ENCODE data around the gene EIF3I.
A peak's percentile ranks its signal among the peaks of the same experiment; 100 is the strongest.

Gene EIF3I

DNA sequence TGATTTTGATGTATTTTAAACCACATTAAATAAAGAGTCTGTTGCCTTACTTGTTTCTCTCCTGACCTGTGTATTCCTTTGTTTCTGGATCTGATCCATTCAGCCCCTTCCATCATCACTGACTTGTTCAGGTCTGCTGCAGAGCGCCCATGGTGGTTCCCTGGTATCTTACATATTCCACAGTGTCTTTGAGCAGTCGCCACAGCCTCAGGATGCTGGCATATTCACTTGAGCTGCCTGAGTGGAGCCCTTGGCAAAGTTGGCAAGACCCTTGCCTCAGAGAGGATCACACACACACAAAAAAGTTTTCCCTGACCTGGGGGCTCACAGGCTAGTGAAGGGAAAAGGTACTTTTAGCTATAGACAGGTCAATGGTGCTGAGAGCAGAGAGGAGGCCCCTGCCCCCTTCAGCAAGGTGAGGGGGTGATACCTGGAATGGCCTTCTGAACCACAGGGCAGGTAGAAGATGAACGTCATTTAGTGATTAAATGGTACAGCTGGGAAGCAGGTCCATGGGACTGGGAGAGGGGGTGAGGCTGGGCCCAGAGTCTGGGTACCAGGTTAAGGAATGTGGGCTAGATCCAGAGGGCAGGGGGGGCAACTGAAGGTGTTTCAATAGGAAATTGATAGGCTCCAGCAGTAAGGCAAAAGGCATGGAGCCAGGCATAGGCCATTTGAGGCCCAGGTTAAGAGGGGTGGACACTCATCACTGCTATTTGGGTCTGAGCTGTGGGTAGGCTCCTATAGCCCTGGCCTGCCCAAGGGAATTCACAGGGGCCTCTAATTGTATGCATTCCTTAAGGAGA is 23.8 kb upstream of the EIF3I start:
- no peak for FAIRE-seq

DNA sequence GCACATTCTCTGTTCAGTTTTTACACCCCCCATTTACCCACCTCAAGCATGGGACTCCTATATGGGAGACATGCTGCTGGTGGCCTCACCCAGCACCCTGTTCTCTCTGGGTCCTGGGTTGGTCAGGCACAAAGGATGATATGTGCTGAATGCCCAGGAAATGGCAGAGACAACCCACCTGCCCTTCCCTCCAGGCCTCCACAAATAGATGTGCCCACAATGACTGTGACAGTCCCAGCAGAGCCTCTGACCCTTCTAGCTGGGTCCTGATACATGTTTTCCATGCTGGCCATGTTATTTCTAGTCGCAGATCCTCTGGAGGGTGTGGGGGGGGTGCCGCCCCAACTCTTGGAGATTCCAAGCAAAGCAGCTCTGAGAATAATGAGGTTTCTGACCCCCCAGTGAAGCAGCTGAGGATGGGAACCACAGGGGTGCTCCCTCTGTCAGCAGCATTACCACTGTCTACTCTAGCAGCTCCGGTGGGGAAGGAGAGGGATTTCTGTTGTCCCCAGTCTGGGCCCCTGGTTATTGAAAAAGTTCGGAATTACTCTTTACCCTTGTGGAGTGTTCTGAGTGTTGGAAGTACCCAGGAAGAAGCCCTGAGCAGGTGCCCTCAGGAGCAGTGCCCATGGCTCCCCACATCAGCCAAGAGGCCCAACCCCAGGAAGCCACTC is 23.0 kb upstream of the EIF3I start:
- FAIRE-seq = no peak

DNA sequence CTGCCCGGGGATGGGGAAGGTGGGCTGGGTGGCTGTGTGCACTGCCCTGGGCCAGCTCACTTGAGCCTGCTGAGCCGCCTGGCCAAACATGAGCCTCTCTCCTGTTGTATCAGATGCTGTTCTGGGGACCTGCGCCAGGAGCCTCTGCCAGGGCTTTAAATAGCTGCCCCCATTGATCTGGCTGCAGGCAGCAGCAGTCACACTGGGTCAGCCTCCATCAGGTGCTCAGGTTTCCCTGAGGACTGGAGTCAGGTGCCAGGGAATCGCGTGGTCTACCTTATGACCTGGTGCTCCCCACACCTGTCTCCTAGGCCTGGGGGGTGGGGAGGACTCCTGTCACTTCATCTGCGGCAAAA is 22.5 kb upstream of the EIF3I start:
- no peak for FAIRE-seq

DNA sequence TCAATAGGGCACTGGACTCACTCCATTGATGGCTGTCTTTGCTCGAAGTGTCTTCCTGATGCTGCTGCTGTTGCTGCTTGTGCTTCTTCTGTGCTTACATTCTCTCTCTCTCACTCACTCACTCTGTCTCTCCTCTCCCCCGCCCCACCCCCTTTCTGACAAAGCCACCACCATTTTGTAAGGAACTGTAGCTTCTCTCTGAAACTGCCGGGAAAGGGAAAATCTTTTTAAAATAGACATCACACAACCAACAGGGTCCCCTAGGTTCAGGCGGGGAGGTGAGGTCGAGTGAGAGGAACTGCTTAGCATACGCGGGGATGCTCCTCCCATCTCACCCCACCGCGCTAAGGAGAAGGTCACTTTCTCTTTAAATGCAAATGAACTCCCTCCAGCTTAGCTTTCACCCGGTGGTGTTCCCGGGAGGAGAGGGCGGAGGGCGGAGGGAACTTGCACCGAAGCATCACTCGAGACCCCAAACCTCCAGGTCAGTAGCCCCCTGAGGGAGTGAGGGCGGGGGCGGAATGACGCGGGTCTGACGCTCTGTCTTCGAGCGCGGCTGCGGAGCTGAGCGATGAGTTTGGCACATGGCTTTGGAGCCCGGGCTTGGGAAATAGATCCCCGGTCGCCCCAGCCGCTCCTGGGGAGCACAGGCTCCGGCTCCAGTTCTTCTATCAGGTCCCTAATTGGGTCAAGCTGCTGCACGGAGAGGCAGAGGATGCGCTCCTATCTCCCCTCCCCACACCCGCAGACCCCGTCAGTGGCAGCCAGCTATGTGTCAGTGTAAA is 21.8 kb upstream of the EIF3I start, which contains the start of gene CCDC28B:
TSS of gene CCDC28B (plus strand) at position 370 of the 785 bp plus-strand sequence. CDS start 1,341 bp downstream, outside the sequence.
- FAIRE-seq = peak; percentile 93

DNA sequence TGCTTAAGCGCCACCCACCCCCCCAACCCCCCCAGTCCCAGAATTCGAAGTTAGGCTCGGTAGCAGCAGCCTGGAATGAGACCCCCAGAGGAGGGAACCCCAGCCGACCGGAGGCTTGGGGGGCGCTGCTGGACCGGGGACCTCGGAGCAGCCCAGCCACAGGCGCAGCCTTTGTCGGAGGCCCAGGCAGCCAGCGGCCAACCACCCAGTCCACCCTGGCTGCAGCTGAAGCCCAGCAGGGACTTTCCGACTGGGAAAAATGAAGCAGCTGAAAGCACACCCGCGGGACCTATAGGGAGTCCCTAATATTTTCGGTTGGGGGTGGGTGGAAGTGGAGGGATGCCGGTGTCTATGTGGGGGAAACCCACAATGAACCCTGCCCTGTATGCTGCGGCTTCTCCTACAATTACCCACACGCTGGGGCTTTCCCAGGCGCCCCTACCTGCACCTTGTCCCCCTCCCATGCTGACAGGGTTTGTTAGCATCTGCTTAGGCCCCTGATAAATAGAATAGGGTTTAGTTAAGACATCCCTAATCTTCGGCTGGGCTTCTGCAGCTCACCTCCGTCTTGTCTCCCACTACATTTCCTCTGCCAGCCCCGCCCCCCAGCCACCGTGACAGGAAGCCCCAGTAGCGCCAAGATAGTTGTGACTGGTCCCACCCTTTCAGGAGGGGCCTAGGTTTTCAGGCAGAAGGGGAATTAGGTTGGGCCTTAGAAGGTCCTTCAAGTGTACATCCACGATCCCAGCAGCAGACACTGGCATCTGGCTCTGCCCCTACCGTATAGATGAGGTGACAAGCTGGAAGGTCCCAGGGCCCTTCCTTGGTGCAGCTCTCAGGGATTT is 21.0 kb upstream of the EIF3I start:
- no peak for FAIRE-seq

DNA sequence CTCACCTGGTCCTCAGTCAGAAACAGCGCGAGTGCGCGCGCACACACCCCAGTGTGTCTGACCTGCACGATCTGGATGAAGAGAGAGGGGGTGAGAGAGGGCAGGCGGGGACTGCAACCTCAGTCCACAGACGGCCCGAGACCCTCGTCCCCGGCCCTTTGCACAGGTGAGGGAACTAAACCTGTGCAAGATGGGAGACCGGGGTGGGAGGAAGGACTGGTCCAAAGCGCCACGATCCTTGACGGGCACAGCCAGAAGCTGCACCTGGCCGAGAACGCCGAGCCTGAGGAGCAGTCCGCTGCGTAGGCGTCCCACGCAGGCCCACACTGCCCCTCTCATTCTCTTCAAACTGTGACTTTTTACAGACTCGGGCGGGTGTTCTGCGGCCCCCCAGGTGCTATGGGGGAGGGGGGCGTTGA is 17.3 kb upstream of the EIF3I start:
- no peak for FAIRE-seq

DNA sequence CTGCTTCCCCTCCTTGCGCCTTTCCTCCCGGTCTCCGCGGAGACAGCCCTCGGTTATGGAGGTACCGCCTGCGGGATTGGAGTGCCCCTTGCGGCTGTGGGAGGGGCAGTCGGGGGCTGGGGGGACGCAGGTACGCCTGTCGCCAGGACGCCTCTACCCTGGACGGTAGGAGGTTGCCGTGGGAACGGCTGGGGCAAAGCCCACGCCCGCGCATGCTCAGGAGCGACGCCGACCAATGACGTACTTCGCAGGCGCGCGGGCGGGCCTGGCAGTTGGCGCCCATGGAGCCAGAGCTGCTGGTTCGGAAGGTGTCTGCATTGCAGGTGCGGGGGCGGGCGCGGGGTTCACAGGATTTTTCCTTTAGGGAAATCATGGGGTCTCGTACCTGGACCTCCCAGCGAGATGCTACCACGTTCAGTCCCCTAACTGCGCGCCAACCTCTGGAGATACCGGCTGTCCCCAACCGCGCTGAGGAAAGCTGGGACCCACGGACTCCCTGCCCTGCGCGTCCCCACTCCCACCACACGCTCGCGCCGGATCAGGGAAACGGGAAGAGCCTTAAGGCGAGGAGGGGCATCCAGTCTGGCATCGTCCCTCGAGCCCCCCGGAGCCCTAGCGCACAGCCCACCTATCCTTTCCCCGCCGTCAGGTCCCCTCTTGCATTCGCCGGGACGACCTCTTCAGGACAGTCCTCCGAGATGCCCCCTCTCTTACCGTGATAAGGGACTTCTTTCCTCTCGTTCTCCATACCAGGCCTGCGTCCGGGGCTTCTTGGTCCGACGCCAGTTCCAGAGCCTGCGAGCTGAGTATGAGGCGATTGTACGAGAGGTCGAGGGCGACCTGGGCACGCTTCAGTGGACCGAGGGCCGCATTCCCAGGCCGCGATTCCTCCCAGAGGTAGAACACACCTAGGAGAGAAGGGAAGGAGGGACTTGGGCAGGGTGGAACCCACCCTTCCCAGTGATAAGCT is 16.5 kb upstream of the EIF3I start, which contains the start of gene IQCC:
TSS of gene IQCC (plus strand) at position 271 of the 970 bp plus-strand sequence. CDS start at position 282, 11 bp downstream.
- no peak for FAIRE-seq

DNA sequence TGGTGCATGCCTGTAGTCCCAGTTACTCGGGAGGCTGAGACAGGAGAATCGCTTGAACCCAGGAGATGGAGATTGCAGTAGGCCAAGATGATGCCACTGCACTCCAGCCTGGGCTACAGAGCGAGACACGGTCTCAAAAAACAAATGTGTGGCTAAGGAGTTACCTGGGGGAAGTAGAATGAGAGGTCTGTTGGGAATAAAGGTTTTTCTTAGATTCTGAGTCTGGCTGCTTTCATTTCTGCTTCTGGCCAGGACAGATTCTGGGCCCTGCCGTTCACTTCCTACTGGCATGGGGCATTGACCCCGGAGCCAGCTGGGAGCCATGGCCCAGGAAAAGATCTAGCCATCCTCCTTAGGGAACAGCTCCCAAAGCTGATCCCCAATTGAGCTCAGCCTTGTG is 13.7 kb upstream of the EIF3I start:
- FAIRE-seq = no peak

DNA sequence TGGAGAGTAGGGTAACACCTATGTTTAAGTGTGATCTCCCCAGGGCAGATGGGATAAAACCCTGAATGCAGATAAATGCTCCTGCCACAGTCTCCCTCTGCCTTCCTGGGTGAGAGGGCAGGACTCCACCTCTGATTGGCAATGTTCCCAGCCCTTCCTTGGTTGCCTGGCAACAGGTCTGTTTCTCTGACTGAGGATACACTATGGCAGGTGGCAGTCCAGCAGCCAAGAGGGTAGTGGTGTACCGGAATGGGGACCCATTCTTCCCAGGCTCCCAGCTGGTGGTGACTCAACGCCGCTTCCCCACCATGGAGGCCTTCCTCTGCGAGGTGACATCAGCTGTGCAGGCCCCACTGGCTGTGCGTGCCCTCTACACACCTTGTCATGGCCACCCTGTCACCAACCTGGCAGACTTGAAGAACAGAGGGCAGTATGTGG is 13.3 kb upstream of the EIF3I start, which contains the start of gene DCDC2B:
TSS of gene DCDC2B (plus strand) at position 199 of the 438 bp plus-strand sequence. CDS start at position 204, 5 bp downstream.
- no peak for FAIRE-seq

DNA sequence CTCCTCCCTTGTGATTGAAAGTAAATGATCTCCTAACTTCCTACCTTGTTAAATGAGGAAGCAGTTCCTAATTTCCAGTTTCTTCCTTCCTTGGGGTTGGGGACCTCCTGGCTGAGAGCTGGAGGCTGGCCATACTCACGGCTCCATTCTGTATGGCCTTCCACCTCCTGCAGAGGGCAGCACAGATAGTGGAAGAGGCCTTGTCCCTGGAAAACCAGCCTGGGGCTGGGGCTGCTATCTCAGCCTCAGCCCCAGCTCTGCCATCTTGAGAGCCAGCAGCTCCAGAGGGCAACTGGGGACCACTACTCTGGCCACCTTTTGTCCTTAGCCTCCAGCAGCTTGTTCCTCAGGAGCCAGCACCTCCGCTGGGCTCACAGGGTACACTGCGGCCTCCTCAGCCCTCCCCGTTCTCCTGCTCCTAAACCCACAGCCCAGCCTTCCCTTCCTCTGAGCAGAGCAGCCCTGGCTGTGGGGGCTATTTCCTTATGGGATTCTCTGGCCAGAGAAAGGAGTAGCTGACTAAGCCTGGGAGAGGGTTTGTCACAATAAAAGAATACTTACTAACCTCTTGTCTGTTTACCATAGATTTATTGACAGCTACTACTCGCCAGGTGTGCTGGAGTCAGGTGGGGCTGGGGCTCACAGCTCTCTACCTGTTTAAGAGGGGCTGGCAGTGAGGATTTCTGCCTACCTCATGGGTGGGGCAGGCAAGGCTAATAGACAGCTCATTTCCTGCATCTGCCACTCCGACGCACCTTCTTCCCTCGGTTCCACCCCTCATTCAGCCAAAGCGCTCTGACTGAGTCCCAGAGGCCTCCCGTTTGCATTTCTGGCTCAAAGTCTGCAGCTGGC is 6.4 kb upstream of the EIF3I start:
- peak; percentile 76 for FAIRE-seq

DNA sequence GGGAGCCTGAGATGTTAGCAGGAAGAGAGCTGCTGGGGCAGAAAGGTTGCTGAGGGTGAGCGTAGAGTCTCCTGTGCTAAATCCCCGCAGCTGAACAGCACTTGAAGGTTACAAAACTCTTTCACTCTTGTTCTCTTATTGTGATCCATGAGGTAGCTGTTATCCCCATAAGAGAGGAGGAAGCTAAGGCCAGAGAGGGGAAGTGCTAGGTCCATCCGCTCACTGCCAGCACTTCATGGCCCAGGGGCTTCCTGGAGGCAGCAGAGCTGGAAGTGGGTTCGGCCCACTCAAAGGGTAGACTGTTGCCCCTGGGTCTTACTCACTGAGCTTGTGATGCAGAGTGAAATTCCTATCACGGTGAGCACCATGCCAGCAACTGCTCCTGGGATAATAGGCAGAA is 5.6 kb upstream of the EIF3I start:
- no peak for FAIRE-seq

DNA sequence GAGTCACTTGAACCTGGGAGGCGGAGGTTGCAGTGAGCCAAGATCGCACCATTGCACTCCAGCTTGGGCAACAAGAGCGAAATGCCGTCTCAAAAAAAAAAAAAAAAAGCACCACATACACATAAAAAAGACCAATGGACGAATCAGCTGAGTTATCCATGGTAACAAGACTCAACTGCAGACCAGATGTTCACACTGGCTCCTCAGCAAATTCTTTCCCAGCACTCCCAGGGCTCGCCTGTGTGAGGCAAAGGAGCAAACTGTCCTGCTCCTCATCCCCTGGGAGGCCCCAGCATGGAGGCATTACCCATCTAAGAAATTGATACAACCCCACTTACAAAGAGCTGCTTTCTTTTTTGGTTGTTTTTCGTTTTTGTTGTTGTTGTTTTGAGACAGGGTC is 3.2 kb upstream of the EIF3I start:
- FAIRE-seq = no peak

DNA sequence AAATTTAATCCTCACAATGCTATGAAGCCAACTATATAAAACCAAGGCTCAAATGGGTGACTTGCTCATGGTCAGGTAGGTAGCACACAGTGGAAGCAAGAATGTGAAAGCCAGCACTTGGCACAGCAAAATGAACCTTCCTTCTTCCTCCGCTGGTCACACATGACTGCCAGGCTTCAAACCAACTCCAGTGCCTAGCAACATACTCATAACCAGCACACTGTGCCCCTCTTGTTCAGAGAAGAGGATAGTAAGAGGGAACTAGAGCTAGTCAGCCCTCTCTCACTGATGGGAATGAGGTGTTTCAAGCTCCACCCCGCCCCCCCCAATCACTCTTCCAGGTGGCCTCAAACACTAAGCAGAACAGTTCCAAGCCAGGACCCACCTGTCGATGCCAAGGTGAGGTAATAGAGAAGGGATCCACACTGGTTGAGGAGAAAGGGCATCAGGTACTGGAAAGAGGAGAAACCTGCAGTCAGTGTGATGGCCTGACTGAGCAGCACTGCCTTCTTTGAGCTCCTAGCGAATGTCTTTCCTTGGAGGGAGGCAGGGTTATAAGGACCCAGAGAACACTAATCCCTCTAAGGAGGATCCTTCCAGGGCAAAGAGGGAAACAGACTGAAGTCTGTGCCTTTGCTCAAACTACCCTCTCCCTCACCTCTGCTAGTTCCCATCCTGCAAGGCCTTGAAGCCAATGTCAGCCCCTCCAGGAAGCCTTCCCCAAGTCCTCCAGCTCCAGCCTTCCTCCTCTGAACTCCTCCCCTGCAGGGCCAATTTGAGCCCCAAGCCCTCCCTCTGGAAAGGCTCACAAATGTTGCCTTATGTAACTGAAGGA is 1.2 kb upstream of the EIF3I start:
- no peak for FAIRE-seq

DNA sequence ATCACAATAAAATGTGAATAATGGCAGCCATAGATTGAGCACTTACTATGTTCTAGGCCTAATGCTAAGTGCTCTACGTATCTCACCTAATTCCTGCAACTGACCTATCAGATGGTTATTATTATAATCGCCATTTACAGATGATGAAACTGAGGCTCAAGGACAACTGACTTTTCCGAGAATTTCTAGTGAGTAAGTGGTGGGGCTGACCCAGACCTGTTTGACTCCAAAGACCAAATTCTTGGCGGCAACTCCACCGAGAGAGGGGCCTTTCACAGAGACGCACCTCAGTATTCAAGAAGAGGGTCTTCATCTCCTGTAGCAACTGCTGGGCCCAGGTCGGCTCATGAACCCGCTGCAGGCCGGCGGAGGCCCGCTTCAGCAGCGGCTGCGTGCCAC is 627 bp upstream of the EIF3I start:
- FAIRE-seq = no peak

DNA sequence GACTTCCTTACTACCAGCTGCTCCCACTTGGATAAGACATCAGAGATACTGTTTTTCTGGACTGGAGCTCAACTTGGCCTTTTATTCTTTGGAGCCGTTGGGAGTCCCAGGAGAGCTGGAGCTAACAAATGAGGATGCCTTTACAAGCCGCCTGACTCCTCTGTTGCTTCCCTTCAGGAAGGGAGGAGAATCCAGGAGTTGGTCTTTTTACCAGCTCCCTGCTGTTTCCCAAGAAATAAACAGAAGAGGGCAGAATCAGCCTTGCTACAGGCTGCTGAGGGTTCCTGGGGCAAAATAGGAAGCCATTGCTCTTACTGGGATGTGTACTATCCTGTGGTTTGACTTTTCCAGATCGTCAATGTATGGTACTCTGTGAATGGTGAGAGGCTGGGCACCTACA is 1.5 kb downstream of the EIF3I start:
- no peak for FAIRE-seq

DNA sequence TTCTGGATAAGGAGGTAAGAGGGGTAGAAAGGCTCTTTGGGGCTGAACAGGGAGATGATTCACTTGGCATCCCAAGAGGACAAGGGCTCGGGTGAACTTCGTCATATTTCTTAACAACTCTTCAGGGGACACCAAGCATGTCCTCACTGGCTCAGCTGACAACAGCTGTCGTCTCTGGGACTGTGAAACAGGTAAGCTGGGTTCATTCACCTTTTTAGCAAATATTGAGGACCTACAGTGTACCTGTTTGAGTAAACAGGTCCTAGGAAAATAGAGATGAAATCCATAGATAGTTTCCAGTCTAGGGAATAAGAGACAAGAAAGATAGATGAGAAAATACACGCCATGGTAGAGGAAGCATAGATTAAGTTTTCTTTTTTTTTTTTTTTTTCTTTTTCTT is 2.1 kb downstream of the EIF3I start:
- FAIRE-seq = no peak

DNA sequence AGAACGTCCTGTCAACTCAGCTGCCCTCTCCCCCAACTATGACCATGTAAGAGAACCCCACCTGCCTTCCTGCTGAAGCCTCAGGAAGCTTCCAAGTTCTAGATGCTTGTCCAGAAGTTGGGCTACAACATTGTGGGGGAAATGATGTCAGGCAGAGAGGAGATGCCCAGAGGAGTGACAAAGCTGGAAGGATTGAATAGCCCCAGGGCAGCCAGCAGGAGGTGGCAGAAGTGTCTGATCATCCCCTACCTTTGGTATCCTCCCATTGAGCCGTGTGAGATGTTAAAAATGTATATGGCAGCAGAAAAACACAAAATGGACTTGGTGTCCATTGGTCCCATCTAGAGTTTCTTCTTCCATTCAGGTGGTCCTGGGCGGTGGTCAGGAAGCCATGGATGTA is 6.6 kb downstream of the EIF3I start:
- no peak for FAIRE-seq

DNA sequence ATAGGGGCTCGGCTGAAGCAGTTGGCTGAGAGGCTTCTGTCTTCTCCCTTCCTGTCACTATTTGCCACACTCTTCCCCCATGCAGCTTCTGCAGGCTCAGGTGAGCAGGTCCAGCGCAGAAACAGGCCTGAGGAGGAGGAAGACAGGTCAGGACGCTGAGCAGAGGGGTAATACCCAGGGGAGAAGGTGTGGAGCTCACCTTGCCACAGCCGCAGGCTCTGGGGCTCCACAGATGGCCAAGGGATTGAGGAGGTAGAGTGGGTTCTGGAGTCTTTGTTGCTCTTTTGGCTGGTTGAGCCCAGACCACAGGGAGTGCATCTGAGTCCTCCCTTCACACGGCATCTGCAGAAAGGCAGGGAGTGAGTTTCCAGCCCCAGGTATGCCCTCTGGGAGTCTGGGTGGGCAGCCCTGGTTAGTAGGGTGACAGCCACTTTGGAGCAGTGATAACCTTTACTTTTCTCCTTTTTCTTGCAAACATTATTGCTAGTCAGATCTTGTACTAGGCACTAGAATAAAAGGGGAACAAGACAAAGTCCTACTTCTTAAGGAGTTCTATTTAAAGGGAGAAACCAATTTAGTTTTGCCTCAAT is 9.7 kb downstream of the EIF3I start:
- FAIRE-seq = no peak

Measured in G401.6 (cell line).